ENCODE data around the gene NUP98.
"Not testable (repeated sequence)": the region's sequence is repeated elsewhere in the genome, so short reads cannot be mapped to it uniquely, and the experiment has no call there.

Gene NUP98

DNA sequence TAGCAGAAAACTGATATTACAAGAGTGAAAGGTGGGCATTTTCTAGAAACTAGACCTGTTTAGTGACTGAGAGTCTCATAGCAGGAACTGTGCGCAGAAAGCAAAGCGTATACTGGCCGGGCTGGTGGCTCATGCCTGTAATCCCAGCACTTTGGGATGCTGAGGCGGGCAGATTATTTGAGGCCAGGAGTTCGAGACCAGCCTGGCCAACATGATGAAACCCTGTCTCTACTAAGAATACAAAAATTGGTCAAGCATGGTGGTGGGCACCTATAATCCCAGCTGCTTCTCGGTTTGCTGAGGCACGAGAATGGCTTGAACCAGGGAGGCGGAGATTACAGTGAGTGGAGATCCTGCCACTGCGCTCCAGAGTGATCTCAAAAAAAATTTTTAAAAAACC lies 1.8 kb upstream of the NUP98 start:
- DNase-seq (ENCODE audit: low read depth) = no peak

DNA sequence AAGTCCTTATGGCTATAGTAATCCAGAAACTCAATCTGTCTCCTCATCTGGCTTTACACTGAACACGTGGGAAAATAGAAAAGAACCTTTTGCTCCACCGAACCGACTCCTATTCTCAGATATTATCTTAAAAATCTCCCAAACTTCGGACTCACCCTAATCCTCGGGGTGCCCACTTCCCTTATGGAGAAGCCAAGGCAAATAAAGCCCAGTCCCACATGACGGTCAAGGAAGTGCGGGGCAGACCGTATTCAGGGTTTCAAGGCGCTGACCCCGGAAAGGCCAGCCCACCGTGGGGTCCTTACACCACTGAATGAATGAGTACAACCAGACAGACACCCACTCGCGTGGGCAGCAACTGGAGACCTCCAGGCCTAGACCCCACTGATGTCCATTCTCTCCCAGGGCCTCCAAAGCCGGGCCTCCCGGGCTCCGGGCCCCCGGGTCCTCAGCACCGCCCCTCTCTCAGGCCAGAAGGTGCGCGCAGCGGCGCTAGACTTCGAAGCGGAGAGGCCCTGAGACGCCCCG lies 489 bp downstream of the NUP98 start:
- no peak for DNase-seq (ENCODE audit: low read depth)

DNA sequence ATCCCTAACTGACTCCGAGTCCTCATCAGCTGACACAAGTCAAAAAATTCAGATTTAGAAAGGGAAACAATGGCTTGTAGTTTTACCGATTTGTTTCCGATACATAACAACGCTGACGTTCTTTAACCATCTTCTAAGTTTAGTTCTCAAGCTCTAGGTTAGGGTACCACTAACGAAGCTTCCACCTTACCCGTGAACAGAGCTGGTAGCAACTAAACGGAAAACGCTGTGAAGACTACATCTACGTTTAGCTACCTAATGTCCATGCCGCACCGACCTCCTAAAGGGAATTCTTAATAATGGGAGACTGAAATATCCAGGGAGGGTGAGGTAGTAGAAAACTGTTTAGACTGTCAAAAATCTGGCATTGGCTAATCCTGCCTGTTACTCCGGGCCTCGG lies 1.0 kb downstream of the NUP98 start:
- DNase-seq (ENCODE audit: low read depth) = no peak

DNA sequence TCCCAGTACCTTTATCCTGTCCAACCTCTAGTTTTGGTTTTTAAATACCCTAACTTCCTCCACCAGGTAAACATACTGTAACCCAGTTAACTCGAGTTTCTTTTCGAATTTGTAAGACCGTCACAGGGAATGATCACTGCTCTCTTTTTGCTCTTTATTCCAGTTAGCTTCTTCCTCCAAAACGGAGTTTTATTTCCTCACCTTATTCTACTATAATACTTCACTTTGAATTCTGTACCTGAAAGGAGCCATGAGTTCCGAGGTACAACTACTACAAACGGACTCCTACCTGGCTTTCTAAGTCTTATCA lies 1.4 kb downstream of the NUP98 start:
- DNase-seq (ENCODE audit: low read depth) = no peak

DNA sequence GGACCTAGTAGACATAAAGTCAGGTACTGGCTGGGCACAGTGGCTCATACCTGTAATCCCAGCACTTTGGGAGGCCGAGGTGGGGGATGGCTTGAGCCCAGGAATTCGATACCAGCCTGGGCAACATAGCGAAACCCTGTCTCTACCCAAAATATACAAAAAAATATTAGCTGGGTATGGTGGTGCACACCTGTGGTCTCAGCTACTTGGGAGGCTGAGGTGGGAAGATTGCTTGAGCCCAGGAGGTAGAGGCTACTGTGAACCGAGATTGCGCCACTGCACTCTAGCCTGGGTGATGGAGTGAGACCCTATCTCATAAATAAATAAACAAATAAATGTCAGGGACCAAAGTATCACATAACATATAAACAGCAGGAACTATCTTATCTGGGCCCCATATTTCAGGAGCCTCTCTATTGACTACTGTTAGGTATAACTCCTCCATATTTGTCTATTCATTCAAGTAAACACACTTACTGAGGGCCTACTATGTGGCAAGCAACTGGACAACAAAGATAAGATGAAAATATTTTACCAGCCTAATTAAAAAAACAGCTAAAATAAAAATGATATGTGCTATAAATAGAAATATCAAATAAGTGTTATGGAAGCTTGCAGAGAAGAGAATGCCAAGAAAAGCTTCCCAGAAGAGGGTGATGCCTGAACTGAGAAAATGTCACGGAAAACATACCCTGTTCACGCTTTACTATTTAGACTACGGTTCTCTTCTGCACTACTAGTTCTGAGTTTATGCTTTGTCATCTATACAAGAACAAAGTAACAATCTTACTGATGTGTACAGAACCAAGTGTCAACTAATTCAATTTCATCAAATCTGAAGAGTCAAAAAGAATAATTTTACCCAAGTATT lies 2.0 kb downstream of the NUP98 start:
- no peak for DNase-seq (ENCODE audit: low read depth)

DNA sequence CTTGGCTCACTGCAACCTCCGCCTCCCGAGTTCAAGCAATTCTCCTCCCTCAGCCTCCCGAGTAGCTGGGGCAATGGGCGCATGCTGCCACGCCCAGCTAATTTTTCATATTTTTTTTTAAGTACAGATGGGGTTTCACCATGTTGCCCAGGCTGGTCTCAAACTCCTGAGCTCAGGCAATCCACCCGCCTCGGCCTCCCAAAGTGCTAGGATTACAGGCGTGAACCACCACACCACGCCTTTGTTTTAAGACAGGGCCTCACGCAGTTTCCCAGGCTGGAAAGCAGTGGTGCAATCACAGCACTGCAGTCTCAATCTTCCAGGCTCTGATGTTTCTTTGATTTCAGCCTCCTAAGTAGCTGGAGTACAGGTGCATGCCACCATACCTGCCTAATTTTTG lies 3.0 kb downstream of the NUP98 start:
- not testable (repeated sequence) for DNase-seq (ENCODE audit: low read depth)

DNA sequence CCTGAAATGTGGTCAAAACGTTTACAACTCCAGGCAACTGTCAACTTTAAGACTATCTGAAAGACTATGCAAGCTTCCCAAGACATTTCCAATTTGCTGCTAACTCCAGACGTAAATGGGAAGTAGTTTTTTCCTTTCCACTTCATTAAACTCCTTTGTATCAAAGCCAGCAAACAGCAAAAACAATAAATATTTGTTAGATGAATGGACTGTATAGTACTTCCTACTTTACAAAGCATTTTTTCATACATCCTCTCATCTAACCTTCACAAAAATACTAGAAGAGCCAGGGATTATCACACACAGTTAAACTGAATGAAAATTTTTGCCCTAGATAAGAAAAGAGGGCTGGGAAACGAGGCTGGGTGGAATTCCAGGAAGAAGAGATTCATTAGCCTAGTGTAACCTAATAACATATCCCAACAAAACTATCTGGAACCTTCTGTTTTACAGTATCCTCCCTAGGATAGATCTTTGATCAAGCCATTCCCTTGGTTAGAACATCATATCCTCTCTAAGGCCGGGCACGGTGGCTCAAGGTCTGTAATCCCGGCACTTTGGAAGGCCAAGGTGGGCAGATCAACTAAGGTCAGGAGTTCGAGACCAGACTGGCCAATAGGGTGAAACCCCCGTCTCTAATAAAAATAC lies 10.4 kb downstream of the NUP98 start:
- no peak for DNase-seq (ENCODE audit: low read depth)

DNA sequence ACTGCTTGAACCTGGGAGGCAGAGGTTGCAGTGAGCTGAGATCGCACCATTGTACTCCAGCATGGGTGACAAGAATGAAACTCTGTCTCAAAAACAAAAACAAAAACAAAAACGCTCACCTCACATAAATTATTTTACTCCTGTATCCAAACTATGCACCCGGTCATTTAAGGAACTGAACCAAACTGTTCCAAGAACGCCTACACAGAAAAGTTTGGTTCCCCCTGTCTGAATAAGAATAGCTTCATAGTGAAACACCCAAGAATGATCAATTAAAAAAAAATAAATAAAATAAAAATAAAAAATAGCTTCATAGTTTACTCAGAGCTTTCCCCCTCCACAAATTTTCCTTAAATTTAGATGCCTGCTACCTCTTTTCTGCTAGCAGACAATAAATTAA lies 13.7 kb downstream of the NUP98 start:
- DNase-seq (ENCODE audit: low read depth) = no peak

DNA sequence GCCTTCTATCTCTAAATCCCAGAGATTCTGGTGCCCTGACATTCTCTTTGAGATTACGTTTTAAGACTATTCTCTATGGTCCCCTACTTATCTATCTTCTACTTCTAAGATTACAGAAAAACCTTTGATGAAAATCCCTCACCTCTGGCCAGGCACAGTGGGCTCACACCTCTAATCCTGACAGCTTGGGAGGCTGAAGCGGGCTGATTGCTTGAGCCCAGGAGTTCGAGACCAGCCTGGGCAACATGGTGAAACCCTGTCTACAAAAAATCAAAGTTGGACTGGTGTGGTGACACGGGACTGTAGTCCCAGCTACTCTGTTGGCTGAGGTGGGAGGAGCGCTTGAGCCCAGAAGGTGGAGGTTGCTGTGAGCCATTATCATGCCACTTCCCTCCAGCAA lies 14.4 kb downstream of the NUP98 start:
- no peak for DNase-seq (ENCODE audit: low read depth)

DNA sequence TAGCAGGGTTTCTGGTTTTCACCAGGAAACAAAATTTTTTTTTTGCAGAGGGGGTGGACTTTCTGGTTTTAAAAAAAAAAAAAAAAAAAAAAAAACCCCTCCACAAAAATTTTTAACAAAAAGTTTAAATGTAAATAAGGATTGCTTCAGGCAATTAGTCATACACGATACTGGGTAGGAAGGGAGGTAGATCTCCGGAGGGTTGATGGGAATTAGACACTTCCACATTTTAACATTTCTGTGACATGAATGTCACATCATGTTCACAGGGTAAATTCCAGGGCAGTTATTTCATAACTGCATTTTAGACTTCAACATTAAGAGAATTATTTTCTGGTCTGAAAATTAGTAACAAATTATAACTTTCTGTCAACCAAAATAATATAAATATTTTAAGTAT lies 15.9 kb downstream of the NUP98 start:
- DNase-seq (ENCODE audit: low read depth) = no peak

DNA sequence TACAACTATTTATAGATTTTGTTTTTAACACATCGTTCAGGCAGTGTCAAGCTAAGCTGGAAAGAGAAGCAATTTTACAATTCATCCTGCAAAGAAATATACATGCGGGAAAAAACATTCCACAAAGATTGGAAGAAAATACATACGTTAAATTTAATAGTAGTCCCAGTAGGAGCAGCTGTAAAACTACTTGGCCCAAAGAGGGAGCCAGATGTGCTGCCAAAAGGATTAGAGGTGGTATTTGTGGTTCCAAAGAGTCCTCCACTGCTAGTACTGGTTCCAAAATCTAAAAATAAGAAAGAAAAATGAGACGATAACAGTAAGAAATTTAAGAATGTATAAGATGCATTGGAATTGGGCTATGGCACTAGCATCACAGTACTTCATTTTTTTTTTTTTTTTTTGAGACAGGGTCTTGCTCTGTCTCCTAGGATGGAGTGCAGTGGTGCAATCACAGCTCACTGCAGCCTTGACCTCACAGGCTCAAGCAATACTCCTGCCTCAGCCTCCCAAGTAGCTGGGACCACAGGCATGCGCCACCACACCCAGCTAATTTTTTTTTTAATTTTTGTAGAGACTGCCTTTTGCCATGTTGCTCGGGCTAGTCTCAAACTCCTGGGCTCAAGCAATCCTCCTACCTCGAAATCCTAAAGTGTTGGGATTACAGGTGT lies 21.5 kb downstream of the NUP98 start:
- no peak for DNase-seq (ENCODE audit: low read depth)

DNA sequence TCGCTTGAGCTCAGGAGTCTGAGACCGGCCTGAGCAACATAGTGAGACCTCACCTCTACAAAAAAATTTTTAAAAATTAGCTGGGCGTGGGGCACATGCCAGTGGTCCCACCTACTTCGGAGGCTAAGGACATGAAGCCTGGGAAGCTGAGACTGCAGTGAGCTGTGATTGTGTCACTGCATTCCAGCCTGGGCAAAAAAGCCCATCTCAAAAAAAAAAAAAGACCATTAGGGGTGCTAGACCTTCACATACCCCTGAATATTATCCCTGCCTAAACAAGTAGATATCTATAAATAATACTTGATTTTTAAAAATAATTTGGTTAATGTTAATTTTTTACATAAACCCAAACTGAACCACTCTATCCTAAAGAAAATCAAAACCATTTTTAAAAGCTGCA lies 24.2 kb downstream of the NUP98 start:
- no peak for DNase-seq (ENCODE audit: low read depth)

DNA sequence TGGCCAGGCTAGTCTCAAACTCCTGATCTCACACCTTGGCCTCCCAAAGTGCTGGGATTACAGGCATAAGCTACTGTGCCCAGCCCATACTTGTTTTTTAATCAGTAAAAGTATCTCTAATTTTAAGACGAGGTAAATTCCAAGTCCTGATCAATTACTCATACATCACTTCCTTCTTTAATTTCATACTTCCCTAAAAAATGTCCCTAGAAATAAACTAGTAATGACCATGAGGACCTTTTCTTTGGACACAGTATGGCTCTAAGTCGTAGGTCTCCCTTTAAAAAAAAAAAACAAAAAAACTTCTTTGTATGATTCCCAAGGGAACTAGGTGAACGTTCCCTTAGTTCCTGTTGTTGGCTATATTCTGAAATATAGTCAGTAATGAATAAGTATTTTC lies 29.8 kb downstream of the NUP98 start:
- DNase-seq (ENCODE audit: low read depth) = no peak

DNA sequence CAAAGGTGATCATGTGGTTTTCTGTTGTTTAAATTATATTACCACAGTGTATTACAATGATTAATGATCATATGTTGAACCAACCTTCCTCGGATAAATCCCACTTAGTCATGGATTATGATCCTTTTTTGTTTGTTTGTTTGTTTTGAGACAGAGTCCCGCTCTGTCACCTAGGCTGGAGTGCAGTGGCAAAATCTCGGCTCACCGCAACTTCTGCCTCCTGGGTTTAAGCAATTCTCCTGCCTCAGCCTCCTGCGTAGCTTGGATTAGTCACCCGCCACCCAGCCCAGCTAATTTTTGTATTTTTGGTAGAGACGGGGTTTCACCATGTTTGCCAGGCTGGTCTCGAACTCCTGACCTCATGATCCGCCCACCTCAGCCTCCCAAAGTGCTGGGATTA lies 30.5 kb downstream of the NUP98 start:
- not testable (repeated sequence) for DNase-seq (ENCODE audit: low read depth)

DNA sequence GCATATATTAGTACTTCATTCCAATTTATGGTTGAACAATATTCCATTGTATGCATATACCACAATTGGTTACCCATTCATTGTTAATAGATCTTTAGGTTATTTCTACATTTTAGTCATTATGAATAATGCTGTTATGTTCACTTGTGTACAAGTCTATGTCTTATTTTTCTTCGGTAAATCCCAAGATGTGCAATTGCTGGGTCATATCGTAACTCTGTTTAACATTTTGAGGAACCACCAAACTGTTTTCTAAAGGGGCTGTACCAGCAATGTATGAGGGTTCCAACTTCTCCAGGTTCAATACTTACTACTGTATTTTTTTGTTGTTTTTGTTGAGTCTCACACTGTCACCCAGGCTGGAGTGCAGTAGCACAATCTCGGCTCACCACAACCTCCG lies 33.1 kb downstream of the NUP98 start:
- no peak for DNase-seq (ENCODE audit: low read depth)

DNA sequence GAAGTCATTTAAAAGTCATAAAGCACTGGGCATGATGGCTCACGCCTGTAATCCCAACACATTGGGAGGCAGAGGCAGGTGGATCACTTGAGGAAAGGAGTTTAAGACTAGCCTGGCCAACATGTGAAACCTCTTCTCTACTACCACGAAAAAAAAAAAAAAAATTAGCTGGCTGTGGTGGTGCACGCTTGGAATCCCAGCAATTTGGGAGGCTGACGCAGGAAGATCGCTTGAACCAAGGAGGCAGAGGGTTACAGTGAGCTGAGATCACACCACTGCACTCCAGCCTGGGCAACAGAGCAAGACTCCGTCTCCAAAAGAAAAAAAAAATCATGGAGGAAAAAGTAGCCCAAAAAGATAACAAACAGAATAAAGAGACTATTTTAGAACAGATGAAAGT lies 42.2 kb downstream of the NUP98 start:
- no peak for DNase-seq (ENCODE audit: low read depth)

DNA sequence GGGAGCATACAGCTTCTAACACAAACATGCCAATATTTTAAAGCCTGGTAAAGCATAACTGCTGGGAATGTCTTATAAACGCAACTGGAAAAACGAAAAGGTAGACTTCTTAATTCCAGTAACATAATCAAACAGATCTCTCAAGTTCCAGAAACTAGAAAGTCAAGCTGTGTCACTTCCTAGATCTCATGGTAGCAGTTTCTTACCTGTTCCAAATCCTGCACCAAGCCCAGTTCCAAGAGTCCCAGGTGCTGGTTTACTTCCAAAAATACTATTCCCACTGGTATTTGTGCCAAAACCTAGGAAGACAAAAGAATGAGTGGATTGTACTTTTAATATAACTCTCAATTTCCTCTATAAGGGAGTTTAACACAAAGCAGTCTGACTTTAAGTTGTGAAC lies 44.2 kb downstream of the NUP98 start:
- no peak for DNase-seq (ENCODE audit: low read depth)

DNA sequence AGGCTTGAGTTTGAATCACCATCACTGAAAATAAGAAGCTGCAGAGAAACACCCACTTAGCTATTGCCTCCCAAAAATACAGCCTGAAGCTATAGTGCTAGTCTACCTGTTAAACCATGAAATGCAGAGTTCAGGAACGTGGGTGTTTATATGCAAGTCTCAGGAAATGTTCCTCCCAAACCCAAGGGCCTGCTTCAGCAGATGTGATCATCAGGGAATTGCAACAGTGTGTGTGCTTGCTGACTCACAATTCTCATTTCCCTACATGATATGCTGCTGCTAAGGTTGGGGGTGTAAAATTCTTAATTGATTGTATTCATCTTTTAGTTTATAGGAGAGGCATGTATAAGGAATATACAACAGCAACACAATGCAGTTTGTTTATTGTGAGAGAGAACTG lies 49.6 kb downstream of the NUP98 start:
- no peak for DNase-seq (ENCODE audit: low read depth)

DNA sequence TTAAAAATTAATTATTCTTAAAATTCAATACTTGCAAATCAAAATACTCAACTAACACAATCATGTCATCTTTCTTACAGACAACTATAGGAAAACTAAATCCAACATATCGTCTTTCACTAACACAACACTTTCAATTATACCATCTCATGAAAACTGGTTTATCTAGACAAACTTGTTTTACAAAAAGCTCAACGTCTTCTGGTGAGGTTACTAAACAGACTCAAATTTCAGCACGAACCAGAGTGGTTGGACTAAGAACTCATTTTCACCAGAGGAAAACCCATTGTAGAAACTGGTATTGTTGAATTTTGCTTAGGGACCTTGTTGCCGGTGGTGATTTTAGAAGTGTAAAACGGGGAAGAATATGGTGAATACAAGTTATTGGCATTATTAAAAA lies 52.2 kb downstream of the NUP98 start:
- no peak for DNase-seq (ENCODE audit: low read depth)

DNA sequence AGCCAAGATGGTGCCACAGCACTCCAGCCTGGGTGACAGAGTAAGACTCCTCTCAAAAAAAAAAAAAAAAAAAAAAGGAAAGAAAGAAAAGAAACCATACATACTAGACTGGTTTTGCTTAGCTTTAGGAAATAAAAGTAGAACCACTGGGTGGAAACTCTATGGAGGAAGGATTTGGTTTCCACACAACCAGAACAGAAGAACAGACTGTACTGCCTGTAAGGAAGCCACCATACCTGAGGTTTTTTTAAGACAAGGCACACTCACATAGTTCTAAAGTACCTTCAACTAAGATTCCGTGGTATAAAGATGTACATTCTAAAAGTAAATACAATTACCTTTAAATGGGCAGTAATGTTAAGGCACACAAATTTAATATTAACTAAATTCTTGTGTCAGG lies 58.6 kb downstream of the NUP98 start:
- DNase-seq (ENCODE audit: low read depth) = no peak

DNA sequence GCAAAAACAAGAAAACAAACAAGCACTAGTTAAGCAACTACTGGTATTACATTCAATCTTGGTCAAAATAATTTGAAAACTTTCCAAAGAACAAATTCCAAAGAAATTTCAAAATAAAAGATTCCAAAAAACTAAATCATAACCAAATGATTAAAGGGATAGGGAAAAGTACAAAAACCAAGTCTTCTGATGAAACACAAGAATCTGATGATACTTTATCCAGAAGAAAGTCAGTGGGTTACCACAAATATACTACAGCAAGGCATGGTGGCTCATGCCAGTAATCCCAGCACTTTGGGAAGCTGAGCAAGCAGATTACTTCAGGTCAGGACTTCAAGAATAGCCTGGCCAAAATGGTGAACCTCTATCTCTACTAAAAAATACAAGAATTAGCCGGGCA lies 59.1 kb downstream of the NUP98 start:
- DNase-seq (ENCODE audit: low read depth) = no peak

DNA sequence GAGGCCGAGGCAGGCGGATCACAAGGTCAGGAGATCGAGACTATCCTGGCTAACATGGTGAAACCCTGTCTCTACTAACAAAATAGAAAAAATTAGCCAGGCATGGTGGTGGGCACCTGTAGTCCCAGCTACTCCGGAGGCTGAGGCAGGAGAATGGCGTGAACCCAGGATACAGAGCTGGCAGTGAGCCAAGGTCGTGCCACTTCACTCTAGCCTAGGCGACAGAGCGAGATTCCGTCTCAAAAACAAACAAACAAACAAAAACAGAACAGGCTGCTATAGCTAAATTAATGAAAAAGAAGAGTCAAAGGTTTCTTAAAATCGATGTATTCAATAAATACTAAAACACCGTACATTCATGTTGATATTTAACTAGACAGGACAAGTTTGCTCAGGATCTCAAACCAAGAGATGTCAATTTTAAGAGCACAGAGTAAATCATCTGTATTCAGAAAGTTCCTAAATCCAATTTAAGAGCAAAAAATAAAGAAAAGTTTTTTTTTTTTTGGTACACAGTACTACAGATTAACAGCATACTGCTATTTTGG lies 59.9 kb downstream of the NUP98 start:
- no peak for DNase-seq (ENCODE audit: low read depth)

DNA sequence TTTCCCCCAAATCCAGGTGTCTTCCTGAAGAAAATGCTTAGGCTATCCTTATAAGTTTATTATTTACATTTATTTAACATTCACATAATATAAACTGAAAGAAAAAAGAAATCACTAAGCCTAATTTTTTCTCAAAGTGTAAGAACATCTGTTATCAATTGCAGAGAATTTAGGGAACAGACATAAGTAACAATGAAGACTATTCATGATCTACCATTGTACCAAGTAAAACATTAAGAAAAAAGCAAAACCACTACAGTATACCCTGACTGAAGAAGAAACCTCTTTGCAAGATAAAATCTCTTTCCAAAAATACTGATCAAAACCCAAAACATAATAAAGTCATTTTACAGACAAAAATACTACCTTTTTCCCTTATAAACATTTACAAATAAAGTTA lies 60.5 kb downstream of the NUP98 start:
- no peak for DNase-seq (ENCODE audit: low read depth)
